Common myeloid progenitor, CD34-positive (primary cell): ENCODE data around the gene TARBP2.
"Not testable (repeated sequence)": the region's sequence is repeated elsewhere in the genome, so short reads cannot be mapped to it uniquely, and the experiment has no call there.

Experiments
- CTCF ChIA-PET: fragments of 350-600 bp; sonication (Branson Sonifier 250); formaldehyde crosslinking; loops from one replicate; lab custom pipeline; 2021; ENCODE audit warnings: antibody characterized with exemption; lab: Charles Lee
- POLR2A ChIA-PET: fragments of 350-600 bp; sonication (Branson Sonifier 250); formaldehyde crosslinking; loops from one replicate; lab custom pipeline; 2021; ENCODE audit warnings: antibody characterized with exemption; lab: Charles Lee
- DNase-seq, 3 donors: peaks; one replicate each; pipeline versions ENCODE4 v3.0.0 to v3.0.0-alpha.2; 2013
- H3K27ac ChIP-seq, 2 experiments: 1 replicate in 1 of 2; 2 replicates in 1 of 2; pipeline ENCODE4 v1.7.0; 2013; ENCODE audit warnings: inconsistent platforms in 2 of 2, low read length in 2 of 2, mild to moderate bottlenecking in 2 of 2, low read depth in 1 of 2, moderate library complexity in 1 of 2; ENCODE audit not compliant: severe bottlenecking in 2 of 2, insufficient read depth in 1 of 2, poor library complexity in 1 of 2
- H3K27me3 ChIP-seq, 5 experiments: replicated peaks in 2 of 5; 1 replicate in 3 of 5; 2 replicates in 2 of 5; pipeline versions ENCODE4 v1.6.1 to v1.7.0; 2013; ENCODE audit warnings: low read length in 4 of 5, mild to moderate bottlenecking in 2 of 5, moderate library complexity in 2 of 5, inconsistent platforms in 1 of 5; ENCODE audit not compliant: insufficient read depth in 5 of 5, control insufficient read depth in 4 of 5
- H3K36me3 ChIP-seq, 4 experiments: 1 replicate in 2 of 4; 2 replicates in 2 of 4; pipeline versions ENCODE4 v1.6.1 to v1.7.0; 2013; ENCODE audit warnings: low read length in 3 of 4, control low read depth in 1 of 4, mild to moderate bottlenecking in 1 of 4; ENCODE audit not compliant: control insufficient read depth in 4 of 4, insufficient read depth in 4 of 4
- H3K4me1 ChIP-seq, 4 experiments: 1 replicate in 3 of 4; 2 replicates in 1 of 4; pipeline versions ENCODE4 v1.6.1 to v1.7.1; 2013; ENCODE audit warnings: low read length in 3 of 4, mild to moderate bottlenecking in 3 of 4, control low read depth in 1 of 4, inconsistent platforms in 1 of 4, moderate library complexity in 1 of 4; ENCODE audit not compliant: control insufficient read depth in 4 of 4, insufficient read depth in 4 of 4; ENCODE audit errors: control extremely low read depth in 1 of 4
- H3K4me3 ChIP-seq, 7 experiments: 1 replicate in 4 of 7; 2 replicates in 3 of 7; pipeline versions ENCODE4 v1.5.1 to v1.7.0; 2013; ENCODE audit warnings: mild to moderate bottlenecking in 7 of 7, low read length in 6 of 7, moderate library complexity in 6 of 7, inconsistent platforms in 2 of 7, low read depth in 2 of 7, control low read depth in 1 of 7; ENCODE audit not compliant: insufficient read depth in 4 of 7, control insufficient read depth in 1 of 7; ENCODE audit errors: extremely low read depth in 1 of 7
- H3K9me3 ChIP-seq, 5 experiments: 1 replicate in 4 of 5; 2 replicates in 1 of 5; pipeline versions ENCODE4 v1.6.1 to v1.7.1; 2013; ENCODE audit warnings: low read length in 4 of 5, mild to moderate bottlenecking in 2 of 5, inconsistent platforms in 1 of 5, low read depth in 1 of 5, moderate library complexity in 1 of 5; ENCODE audit not compliant: control insufficient read depth in 4 of 5, insufficient read depth in 2 of 5; ENCODE audit errors: control extremely low read depth in 1 of 5
- WGBS: methylation state at CpG from one replicate; pipeline ENCODE4 v1.1.5; 2013; ENCODE audit not compliant: insufficient coverage; 5-methylcytosine and 5-hydroxymethylcytosine counted together

Gene TARBP2

GRCh38 chr12:53548354-53548753, 47.3 kb downstream of the TARBP2 start:
- H3K27ac ChIP-seq, POLR2A ChIA-PET, H3K27me3 ChIP-seq, H3K9me3 ChIP-seq, H3K4me3 ChIP-seq, DNase-seq, H3K4me1 ChIP-seq: not testable (repeated sequence)
- WGBS: 100% methylated on average over 1 of the region's 6 CpGs
- CTCF ChIA-PET: interaction anchor here (0.6 to 2.4 kb wide), 7 partner anchors 8 to 196 kb away, joined by 3 to 6 read pairs (median 3); no protein-coding TSS in a partner anchor
- H3K36me3 ChIP-seq: peaks cover 10 to 32% (median 24%) of the 10 kb centered on the region in 4 experiments

GRCh38 chr12:53550131-53550530, 49.0 kb downstream of the TARBP2 start:
- H3K4me3 ChIP-seq, H3K27ac ChIP-seq, H3K4me1 ChIP-seq, H3K9me3 ChIP-seq, DNase-seq, POLR2A ChIA-PET, H3K27me3 ChIP-seq: not testable (repeated sequence)
- H3K36me3 ChIP-seq: peaks cover 10 to 31% (median 24%) of the 10 kb centered on the region in 4 experiments
- WGBS: 100% methylated on average over 5 of the region's 8 CpGs
- CTCF ChIA-PET: interaction anchor here (1.8 to 2.2 kb wide), 2 partner anchors 11 to 196 kb away, joined by 4 to 12 read pairs; no protein-coding TSS in a partner anchor

GRCh38 chr12:53550595-53550994, 49.5 kb downstream of the TARBP2 start:
- CTCF ChIA-PET: interaction anchor here (1.6 to 2.2 kb wide), 3 partner anchors 12 to 196 kb away, joined by 4 to 12 read pairs (median 6); partner anchors contain the start of gene ATP5MC2

GRCh38 chr12:53551889-53552291, 50.8 kb downstream of the TARBP2 start:
- ChIA-PET CTCF (interaction anchor here (1.0 to 2.2 kb wide), 6 partner anchors 9 to 204 kb away, joined by 3 to 12 read pairs (median 6); partner anchors contain the start of gene ATP5MC2), POLR2A (no interaction called here)
- no peaks in the 10 kb centered on the region for H3K9me3 ChIP-seq
- DNase-seq: no peak
- H3K36me3 ChIP-seq: peaks cover 10 to 31% (median 23%) of the 10 kb centered on the region in 4 experiments
- H3K4me3 ChIP-seq: no peak overlapping the region
- H3K27ac ChIP-seq: no peak overlapping the region
- no peaks in the 10 kb centered on the region for H3K27me3 ChIP-seq
- no peaks in the 10 kb centered on the region for H3K4me1 ChIP-seq
- no CpG with 5 or more reads among the region's 2 CpGs for WGBS

More at GRCh38 chr12:53550595-53550994, 49.5 kb downstream of the TARBP2 start:
- no peak overlapping the region for H3K27ac ChIP-seq
- DNase-seq: no peak
- H3K4me3 ChIP-seq: no peak overlapping the region
- no peaks in the 10 kb centered on the region for H3K27me3 ChIP-seq
- WGBS: no CpG with 5 or more reads among the region's 1 CpG
- H3K4me1 ChIP-seq: no peaks in the 10 kb centered on the region
- no peaks in the 10 kb centered on the region for H3K9me3 ChIP-seq
- POLR2A ChIA-PET: no interaction called here
- H3K36me3 ChIP-seq: peaks cover 10 to 31% (median 24%) of the 10 kb centered on the region in 4 experiments

DNA sequence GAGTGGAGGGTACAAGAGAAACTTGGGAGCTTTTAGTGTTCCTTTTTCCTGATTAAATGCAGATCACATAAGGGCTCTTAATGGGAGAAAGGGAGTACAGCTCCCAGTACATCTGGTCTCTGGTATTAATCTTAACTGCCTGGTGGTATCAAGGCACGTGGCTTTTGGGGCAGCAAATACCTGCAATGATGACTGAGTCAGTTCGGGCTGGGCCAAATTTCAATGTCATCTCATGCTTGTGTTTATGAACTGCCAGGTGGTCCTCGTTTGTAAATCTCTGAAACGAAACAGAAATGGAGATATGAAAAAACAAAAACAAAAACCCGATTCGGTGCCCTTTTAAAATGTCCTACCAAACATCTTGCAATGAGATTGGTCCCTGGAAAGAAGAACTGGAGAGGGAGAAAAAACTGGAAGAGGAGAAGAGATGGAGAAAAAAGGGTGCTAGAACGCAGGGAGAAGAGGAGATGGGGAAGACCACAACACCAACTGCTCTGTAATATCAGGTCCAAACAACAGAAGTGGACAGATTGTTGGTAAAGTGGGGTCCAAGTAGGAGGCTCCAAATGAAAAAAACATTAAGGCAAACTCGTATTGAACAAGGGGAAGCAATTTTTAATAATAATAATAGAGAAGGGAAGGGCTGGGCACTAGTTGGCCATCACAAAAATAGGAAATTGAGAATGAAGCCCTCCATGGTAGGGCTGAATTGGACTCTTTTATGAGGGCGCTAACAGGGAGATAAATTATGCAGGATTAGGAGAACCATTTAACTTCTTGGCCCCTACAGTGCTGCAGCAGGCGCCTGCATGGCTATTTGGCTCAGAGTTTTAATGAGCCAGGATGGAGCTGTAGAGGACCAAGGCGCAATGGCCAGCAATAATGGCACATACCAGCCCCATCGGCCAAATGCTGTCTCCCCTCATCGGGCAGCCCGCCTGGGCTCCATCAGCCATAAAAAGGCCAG, 51.6 kb downstream of the TARBP2 start:
- no peaks in the 10 kb centered on the region for H3K9me3 ChIP-seq
- H3K27me3 ChIP-seq: no peaks in the 10 kb centered on the region
- ChIA-PET POLR2A (no interaction called here), CTCF (interaction anchor here (1.0 to 2.2 kb wide), 4 partner anchors 10 to 203 kb away, joined by 3 to 12 read pairs (median 6); no protein-coding TSS in a partner anchor)
- H3K4me1 ChIP-seq: no peaks in the 10 kb centered on the region
- peaks cover 7 to 29% (median 23%) of the 10 kb centered on the region in 4 experiments for H3K36me3 ChIP-seq
- no peak overlapping the region for H3K4me3 ChIP-seq
- no peak overlapping the region for H3K27ac ChIP-seq
- DNase-seq: no peak
- WGBS: 98% methylated on average over 9 of the region's 14 CpGs
